HG02852 (cell line): ENCODE data around the gene KLHL17.
"Not testable (repeated sequence)": the region's sequence is repeated elsewhere in the genome, so short reads cannot be mapped to it uniquely, and the experiment has no call there.

Source experiments
- ATAC-seq: cut with Tn5 transposase; IDR thresholded peaks from one replicate; pipeline ENCODE4 v1.9.1; 2021; ENCODE audit warnings: mild to moderate bottlenecking, moderate library complexity; ENCODE audit not compliant: unreplicated experiment

Gene KLHL17

DNA sequence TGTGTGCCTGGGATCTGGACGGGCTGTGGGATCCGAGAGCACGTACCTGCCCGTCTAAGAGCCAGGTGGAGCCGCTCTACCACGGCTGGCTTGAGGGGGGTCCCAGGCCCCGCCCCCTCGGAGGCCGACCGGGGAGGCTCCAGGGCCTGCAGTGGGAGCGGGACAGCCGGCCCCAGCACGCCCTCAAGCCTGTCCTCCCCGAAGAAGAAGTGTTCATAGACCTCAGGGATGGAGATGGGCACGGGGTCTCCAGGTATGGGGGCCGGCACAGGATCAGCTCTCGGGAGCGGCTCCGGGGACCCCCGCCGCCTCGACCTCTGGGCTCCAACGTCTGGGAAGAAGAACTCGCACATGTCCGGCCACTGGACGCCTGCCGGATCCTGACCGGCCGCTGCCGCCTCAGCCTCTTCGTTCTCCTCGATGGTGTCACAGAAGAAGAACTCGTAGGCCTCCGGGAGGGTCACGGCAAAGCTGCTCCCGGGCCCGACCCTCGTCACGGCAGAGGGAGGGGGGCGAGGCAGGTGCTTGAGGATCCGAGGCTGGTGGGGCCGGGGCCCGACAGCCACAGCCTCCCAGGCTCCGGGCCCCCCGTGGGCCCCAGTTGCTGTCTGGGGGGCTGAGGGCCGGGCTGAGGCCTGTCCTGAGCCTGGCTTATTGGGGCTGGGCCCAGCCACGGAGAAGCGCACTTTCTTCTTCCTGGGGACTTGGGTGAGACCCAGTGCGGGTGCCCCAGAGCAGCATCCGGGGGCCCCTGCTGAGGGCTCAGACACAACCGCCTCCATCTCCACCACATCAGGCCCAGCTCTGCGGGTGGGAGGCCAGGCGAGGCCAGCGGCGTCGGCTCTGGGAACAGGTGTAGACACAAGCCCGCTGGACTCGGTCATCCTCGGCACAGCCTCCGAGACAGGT is 18.7 kb downstream of the KLHL17 start:
- no peak for ATAC-seq

GRCh38 chr1:979744-980072 is 19.3 kb downstream of the KLHL17 start:
- ATAC-seq, result no peak

GRCh38 chr1:980137-980571 is 19.8 kb downstream of the KLHL17 start:
- ATAC-seq, result no peak

DNA sequence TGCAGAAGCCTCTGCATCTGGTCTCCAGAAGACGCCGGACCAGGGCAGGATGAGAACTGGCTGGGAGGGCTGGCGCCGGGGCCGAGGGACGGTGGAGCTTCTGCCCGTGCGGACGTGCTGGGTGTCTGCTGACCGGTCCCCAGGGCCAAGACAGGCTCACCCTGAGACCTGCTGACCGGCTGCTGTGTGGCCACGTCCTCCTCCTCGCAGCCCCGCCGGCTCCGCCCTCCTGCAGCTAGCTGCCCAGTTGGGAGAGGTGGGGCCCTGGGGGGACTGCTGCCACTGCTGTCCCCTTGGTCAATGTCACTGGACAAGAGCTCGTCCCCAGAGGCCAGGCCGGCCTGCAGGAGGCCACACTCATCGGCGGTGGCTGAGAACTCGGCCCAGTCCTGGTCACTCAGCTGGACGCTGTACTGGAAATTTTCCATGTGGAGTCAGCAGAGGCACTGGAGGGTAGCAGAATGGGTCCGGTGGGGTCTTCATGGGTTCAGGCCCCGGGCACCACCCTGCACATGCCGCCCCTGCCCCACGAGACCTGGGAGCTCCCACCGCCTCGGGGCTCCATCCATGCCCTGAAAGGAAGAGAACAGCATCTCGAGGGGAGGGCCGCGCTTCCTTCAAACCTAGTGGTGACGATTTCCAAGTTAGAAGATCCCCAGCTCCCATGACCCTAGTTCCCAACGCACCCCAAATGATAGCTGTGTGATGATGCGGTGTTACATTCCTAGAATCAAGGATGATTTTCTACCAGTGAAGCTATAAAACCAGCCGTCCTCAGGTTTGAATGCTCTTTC is 20.4 kb downstream of the KLHL17 start:
- no peak for ATAC-seq

- no peak for ATAC-seq
These were observed 21.1 kb downstream of the KLHL17 start for GRCh38 chr1:981491-981954.

GRCh38 chr1:981955-982558 is 21.7 kb downstream of the KLHL17 start, which contains the start of gene PERM1:
Gene PERM1, minus strand, starts transcription at chr1:982093. Its CDS starts 1,064 bp downstream, at chr1:981029.
- ATAC-seq, result no peak

GRCh38 chr1:982765-983436 is 22.5 kb downstream of the KLHL17 start:
- no peak for ATAC-seq

GRCh38 chr1:983798-984475 is 23.6 kb downstream of the KLHL17 start:
- ATAC-seq, result no peak

GRCh38 chr1:984476-984814 is 24.1 kb downstream of the KLHL17 start:
- ATAC-seq, result no peak

DNA sequence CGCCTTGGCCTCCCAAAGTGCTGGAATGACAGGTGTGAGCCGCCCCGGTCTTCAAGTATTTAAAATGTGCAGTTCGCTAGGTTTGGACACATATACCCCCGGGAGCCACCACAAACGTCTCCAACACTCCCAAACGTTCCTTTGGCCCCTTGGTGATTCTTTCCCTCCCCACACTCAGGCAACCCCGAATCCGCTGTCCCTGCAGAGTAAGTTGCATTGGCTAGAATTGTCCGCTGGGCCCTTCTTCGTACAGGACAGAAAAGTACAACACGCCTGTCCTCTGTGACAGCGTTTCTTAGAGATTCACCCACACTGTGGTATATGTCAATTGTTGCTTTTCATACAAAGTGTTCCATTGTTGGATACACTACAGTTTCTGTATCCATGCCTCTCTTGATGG is 24.7 kb downstream of the KLHL17 start:
- ATAC-seq, result no peak

DNA sequence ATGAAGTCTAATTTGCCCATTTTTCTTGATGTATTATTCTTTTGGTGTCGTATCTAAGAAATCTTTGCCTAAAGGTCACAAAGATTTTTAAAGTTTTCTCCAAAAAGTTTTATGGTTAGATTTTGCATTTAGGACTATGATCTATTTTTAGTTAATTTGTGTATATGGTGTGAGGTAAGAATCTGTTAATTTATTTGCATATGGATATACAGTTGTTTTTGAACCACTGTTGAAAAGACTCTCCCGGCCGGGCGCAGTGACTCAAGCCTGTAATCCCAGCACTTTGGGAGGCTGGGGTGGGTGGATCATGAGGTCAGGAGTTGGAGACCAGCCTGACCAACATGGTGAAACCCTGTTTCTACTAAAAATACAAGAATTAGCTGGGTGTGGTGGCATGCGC is 27.7 kb downstream of the KLHL17 start:
- ATAC-seq, result not testable (repeated sequence)

GRCh38 chr1:991275-991674 is 30.9 kb downstream of the KLHL17 start:
- ATAC-seq, result not testable (repeated sequence)

DNA sequence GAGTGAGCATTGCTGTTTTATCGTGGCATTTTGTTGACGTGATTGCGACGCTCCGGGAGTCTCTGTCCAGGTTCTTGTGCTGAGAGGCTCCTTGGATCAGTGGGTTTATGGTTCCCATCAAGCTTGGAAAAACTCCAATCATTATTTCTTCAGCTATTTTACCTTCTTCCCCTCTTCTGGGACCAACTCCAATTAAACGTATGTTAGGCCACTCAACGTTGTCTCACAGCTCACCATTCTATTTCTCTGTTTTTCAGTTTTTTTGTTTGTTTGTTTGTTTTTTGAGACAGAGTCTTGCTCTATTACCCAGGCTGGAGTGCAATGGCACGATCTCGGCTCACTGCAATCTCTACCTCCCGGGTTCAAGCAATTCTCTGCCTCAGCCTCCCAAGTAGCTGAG is 31.5 kb downstream of the KLHL17 start:
- no peak for ATAC-seq

GRCh38 chr1:992362-992761 is 32.0 kb downstream of the KLHL17 start:
- ATAC-seq, result no peak

- no peak for ATAC-seq
These were observed 33.1 kb downstream of the KLHL17 start for GRCh38 chr1:993379-993995.

- ATAC-seq, result not testable (repeated sequence)
These were observed 34.2 kb downstream of the KLHL17 start for GRCh38 chr1:994546-994945.

GRCh38 chr1:995665-996633 is 35.6 kb downstream of the KLHL17 start:
- ATAC-seq, result no peak

GRCh38 chr1:996851-997712 is 36.7 kb downstream of the KLHL17 start:
- ATAC-seq, result no peak
